ENCODE data around the gene NRXN2. TPM values are rescaled to one million over a fixed set of nuclear protein-coding genes. Genes with fewer than 3 reads are reported as not detected.
"Not testable (repeated sequence)": the region's sequence is repeated elsewhere in the genome, so short reads cannot be mapped to it uniquely, and the experiment has no call there.

The NRXN2 gene
- total RNA-seq, 1 donor from 2014 or later, result 10.0 TPM

- no peak overlapping the region for H3K27ac Mint-ChIP-seq (ENCODE audit: unreplicated experiment)
- TF ChIP-seq CTCF (conservative IDR thresholded peaks at IDR 0.05), result no peak
Observed at GRCh38 chr11:64710418-64711137, 12.4 kb downstream of the NRXN2 start.

GRCh38 chr11:64705501-64705900, 17.5 kb downstream of the NRXN2 start:
- Mint-ChIP-seq H3K4me1 (peaks cover 5% of the 10 kb centered on the region), H3K36me3 (ENCODE audit: low read depth) (no peaks in the 10 kb centered on the region), H3K9me3 (no peaks in the 10 kb centered on the region), H3K27ac (ENCODE audit: unreplicated experiment) (no peak overlapping the region), H3K4me3 (no peak overlapping the region), H3K27me3 (ENCODE audit: low read depth) (peaks cover 68% of the 10 kb centered on the region)
- no peak for DNase-seq (ENCODE audit: low read depth, low spot score)
- no peak for TF ChIP-seq CTCF (conservative IDR thresholded peaks at IDR 0.05)

More at GRCh38 chr11:64710418-64711137, 12.4 kb downstream of the NRXN2 start:
- Mint-ChIP-seq H3K36me3 (ENCODE audit: low read depth) (no peaks in the 10 kb centered on the region), H3K9me3 (no peaks in the 10 kb centered on the region), H3K4me3 (no peak overlapping the region), H3K4me1 (peaks cover 10% of the 10 kb centered on the region), H3K27me3 (ENCODE audit: low read depth) (peaks cover 76% of the 10 kb centered on the region)
- no peak for DNase-seq (ENCODE audit: low read depth, low spot score)

GRCh38 chr11:64703048-64703447, 19.9 kb downstream of the NRXN2 start:
- Mint-ChIP-seq H3K4me1 (peaks cover under 1% of the 10 kb centered on the region), H3K4me3 (no peak overlapping the region), H3K36me3 (ENCODE audit: low read depth) (no peaks in the 10 kb centered on the region), H3K27ac (ENCODE audit: unreplicated experiment) (no peak overlapping the region), H3K9me3 (no peaks in the 10 kb centered on the region), H3K27me3 (ENCODE audit: low read depth) (peaks cover 54% of the 10 kb centered on the region)
- no peak for TF ChIP-seq CTCF (conservative IDR thresholded peaks at IDR 0.05)
- no peak for DNase-seq (ENCODE audit: low read depth, low spot score)

GRCh38 chr11:64701956-64702355, 21.0 kb downstream of the NRXN2 start:
- H3K36me3 Mint-ChIP-seq (ENCODE audit: low read depth); H3K4me3 Mint-ChIP-seq; H3K4me1 Mint-ChIP-seq; H3K27ac Mint-ChIP-seq (ENCODE audit: unreplicated experiment); H3K9me3 Mint-ChIP-seq; DNase-seq (ENCODE audit: low read depth, low spot score): not testable (repeated sequence)
- H3K27me3 Mint-ChIP-seq (ENCODE audit: low read depth), result peaks cover 48% of the 10 kb centered on the region

GRCh38 chr11:64698427-64698826, 24.6 kb downstream of the NRXN2 start:
- no peaks in the 10 kb centered on the region for H3K36me3 Mint-ChIP-seq (ENCODE audit: low read depth)
- DNase-seq (ENCODE audit: low read depth, low spot score), result no peak
- TF ChIP-seq CTCF (conservative IDR thresholded peaks at IDR 0.05), result no peak
- no peak overlapping the region for H3K4me3 Mint-ChIP-seq
- H3K4me1 Mint-ChIP-seq, result peaks cover 15% of the 10 kb centered on the region
- H3K27me3 Mint-ChIP-seq (ENCODE audit: low read depth), result peaks cover 35% of the 10 kb centered on the region
- no peaks in the 10 kb centered on the region for H3K9me3 Mint-ChIP-seq
- no peak overlapping the region for H3K27ac Mint-ChIP-seq (ENCODE audit: unreplicated experiment)

GRCh38 chr11:64697663-64698375, 25.2 kb downstream of the NRXN2 start:
- TF ChIP-seq CTCF (conservative IDR thresholded peaks at IDR 0.05), result no peak
- no peaks in the 10 kb centered on the region for H3K9me3 Mint-ChIP-seq
- H3K27me3 Mint-ChIP-seq (ENCODE audit: low read depth), result peaks cover 37% of the 10 kb centered on the region
- H3K36me3 Mint-ChIP-seq (ENCODE audit: low read depth), result no peaks in the 10 kb centered on the region
- no peak overlapping the region for H3K27ac Mint-ChIP-seq (ENCODE audit: unreplicated experiment)
- no peak for DNase-seq (ENCODE audit: low read depth, low spot score)
- no peak overlapping the region for H3K4me3 Mint-ChIP-seq
- H3K4me1 Mint-ChIP-seq, result peaks cover 17% of the 10 kb centered on the region
